ENCODE results near the gene PCBD2. TPM values are rescaled to one million over a fixed set of nuclear protein-coding genes. Genes with fewer than 3 reads are reported as not detected.

PCBD2 gene
- total and polyA plus RNA-seq, 2 experiments from 2014 or later: 8.7 to 16.0 TPM

DNA sequence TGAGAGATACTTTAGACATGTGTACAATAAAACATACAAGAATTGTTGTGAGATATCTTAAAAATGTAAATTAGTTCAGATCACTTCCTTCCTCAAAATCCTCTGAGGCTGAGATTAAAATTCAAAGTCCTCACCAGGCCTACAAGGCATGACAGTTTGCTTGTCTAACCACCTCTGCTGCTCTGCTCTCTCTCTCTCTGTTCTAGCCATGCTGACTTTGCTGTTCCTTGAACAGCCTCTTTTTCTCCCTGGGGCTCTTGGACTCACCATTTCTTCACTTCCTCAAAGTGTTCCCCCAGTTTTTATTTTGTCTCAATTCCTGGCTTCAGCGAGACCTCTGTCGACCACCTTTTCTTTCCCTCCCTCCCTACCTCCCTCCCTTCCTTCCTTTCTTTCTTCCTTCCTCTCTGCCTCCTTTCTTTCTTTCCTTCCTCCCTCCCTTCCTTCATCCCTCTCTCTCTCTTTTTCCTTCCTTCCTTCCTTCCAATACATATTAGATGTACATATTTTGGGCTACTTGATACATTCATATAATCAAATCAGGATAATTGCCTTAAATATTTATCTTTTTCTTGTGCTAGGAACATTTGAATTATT, 89.7 kb downstream of the PCBD2 start:
- TF ChIP-seq, protein P1, sequence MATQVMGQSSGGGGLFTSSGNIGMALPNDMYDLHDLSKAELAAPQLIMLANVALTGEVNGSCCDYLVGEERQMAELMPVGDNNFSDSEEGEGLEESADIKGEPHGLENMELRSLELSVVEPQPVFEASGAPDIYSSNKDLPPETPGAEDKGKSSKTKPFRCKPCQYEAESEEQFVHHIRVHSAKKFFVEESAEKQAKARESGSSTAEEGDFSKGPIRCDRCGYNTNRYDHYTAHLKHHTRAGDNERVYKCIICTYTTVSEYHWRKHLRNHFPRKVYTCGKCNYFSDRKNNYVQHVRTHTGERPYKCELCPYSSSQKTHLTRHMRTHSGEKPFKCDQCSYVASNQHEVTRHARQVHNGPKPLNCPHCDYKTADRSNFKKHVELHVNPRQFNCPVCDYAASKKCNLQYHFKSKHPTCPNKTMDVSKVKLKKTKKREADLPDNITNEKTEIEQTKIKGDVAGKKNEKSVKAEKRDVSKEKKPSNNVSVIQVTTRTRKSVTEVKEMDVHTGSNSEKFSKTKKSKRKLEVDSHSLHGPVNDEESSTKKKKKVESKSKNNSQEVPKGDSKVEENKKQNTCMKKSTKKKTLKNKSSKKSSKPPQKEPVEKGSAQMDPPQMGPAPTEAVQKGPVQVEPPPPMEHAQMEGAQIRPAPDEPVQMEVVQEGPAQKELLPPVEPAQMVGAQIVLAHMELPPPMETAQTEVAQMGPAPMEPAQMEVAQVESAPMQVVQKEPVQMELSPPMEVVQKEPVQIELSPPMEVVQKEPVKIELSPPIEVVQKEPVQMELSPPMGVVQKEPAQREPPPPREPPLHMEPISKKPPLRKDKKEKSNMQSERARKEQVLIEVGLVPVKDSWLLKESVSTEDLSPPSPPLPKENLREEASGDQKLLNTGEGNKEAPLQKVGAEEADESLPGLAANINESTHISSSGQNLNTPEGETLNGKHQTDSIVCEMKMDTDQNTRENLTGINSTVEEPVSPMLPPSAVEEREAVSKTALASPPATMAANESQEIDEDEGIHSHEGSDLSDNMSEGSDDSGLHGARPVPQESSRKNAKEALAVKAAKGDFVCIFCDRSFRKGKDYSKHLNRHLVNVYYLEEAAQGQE (IDR thresholded peaks at IDR 0.05; ENCODE audit: unreplicated experiment): no peak
- TF ChIP-seq EZH2phosphoT487 (IDR thresholded peaks at IDR 0.05; ENCODE audit: unreplicated experiment): no peak
- no peak for TF ChIP-seq NANOG (IDR thresholded peaks at IDR 0.05; ENCODE audit: borderline replicate concordance)
- no peak for TF ChIP-seq POLR2AphosphoS5 (IDR thresholded peaks at IDR 0.05; ENCODE audit: low read depth)
- TF ChIP-seq CREB1 (CRISPR knock-in tag; IDR thresholded peaks at IDR 0.05; ENCODE audit: low read depth): no peak
- TF ChIP-seq JUNB (IDR thresholded peaks at IDR 0.05; ENCODE audit: unreplicated experiment): no peak
- TF ChIP-seq, protein P2, sequence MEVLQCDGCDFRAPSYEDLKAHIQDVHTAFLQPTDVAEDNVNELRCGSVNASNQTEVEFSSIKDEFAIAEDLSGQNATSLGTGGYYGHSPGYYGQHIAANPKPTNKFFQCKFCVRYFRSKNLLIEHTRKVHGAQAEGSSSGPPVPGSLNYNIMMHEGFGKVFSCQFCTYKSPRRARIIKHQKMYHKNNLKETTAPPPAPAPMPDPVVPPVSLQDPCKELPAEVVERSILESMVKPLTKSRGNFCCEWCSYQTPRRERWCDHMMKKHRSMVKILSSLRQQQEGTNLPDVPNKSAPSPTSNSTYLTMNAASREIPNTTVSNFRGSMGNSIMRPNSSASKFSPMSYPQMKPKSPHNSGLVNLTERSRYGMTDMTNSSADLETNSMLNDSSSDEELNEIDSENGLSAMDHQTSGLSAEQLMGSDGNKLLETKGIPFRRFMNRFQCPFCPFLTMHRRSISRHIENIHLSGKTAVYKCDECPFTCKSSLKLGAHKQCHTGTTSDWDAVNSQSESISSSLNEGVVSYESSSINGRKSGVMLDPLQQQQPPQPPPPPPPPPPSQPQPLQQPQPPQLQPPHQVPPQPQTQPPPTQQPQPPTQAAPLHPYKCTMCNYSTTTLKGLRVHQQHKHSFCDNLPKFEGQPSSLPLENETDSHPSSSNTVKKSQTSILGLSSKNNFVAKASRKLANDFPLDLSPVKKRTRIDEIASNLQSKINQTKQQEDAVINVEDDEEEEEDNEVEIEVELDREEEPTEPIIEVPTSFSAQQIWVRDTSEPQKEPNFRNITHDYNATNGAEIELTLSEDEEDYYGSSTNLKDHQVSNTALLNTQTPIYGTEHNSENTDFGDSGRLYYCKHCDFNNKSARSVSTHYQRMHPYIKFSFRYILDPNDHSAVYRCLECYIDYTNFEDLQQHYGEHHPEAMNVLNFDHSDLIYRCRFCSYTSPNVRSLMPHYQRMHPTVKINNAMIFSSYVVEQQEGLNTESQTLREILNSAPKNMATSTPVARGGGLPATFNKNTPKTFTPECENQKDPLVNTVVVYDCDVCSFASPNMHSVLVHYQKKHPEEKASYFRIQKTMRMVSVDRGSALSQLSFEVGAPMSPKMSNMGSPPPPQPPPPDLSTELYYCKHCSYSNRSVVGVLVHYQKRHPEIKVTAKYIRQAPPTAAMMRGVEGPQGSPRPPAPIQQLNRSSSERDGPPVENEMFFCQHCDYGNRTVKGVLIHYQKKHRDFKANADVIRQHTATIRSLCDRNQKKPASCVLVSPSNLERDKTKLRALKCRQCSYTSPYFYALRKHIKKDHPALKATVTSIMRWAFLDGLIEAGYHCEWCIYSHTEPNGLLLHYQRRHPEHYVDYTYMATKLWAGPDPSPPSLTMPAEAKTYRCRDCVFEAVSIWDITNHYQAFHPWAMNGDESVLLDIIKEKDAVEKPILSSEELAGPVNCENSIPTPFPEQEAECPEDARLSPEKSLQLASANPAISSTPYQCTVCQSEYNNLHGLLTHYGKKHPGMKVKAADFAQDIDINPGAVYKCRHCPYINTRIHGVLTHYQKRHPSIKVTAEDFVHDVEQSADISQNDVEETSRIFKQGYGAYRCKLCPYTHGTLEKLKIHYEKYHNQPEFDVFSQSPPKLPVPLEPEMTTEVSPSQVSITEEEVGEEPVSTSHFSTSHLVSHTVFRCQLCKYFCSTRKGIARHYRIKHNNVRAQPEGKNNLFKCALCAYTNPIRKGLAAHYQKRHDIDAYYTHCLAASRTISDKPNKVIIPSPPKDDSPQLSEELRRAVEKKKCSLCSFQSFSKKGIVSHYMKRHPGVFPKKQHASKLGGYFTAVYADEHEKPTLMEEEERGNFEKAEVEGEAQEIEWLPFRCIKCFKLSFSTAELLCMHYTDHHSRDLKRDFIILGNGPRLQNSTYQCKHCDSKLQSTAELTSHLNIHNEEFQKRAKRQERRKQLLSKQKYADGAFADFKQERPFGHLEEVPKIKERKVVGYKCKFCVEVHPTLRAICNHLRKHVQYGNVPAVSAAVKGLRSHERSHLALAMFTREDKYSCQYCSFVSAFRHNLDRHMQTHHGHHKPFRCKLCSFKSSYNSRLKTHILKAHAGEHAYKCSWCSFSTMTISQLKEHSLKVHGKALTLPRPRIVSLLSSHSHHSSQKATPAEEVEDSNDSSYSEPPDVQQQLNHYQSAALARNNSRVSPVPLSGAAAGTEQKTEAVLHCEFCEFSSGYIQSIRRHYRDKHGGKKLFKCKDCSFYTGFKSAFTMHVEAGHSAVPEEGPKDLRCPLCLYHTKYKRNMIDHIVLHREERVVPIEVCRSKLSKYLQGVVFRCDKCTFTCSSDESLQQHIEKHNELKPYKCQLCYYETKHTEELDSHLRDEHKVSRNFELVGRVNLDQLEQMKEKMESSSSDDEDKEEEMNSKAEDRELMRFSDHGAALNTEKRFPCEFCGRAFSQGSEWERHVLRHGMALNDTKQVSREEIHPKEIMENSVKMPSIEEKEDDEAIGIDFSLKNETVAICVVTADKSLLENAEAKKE (CRISPR knock-in tag; IDR thresholded peaks at IDR 0.05): no peak
- TF ChIP-seq ZNF331 (CRISPR knock-in tag; IDR thresholded peaks at IDR 0.05; ENCODE audit: low read depth): no peak
- TF ChIP-seq EZH2 (IDR thresholded peaks at IDR 0.05; ENCODE audit: low read depth, unreplicated experiment): no peak
- TF ChIP-seq, protein P3, sequence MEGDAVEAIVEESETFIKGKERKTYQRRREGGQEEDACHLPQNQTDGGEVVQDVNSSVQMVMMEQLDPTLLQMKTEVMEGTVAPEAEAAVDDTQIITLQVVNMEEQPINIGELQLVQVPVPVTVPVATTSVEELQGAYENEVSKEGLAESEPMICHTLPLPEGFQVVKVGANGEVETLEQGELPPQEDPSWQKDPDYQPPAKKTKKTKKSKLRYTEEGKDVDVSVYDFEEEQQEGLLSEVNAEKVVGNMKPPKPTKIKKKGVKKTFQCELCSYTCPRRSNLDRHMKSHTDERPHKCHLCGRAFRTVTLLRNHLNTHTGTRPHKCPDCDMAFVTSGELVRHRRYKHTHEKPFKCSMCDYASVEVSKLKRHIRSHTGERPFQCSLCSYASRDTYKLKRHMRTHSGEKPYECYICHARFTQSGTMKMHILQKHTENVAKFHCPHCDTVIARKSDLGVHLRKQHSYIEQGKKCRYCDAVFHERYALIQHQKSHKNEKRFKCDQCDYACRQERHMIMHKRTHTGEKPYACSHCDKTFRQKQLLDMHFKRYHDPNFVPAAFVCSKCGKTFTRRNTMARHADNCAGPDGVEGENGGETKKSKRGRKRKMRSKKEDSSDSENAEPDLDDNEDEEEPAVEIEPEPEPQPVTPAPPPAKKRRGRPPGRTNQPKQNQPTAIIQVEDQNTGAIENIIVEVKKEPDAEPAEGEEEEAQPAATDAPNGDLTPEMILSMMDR (conservative IDR thresholded peaks at IDR 0.05; ENCODE audit: low read depth in 2 of 2): no peak
- no peak for TF ChIP-seq STAT1 (IDR thresholded peaks at IDR 0.05; ENCODE audit: unreplicated experiment)
- no peak for TF ChIP-seq ZNF114 (CRISPR knock-in tag; IDR thresholded peaks at IDR 0.05)

More for the DNA sequence above, 89.7 kb downstream of the PCBD2 start:
- Histone ChIP-seq H3K27me3 (ENCODE audit: insufficient read depth) (no peaks in the 10 kb centered on the region), H4K20me1 (replicated peaks; ENCODE audit: insufficient read depth) (no peaks in the 10 kb centered on the region), H3K27ac (ENCODE audit: low read depth) (no peak overlapping the region), H3K36me3 (ENCODE audit: insufficient read depth) (no peaks in the 10 kb centered on the region), H3F3A (replicated peaks; ENCODE audit: low read depth) (no peaks in the 10 kb centered on the region), H3K4me1 (ENCODE audit: insufficient read depth) (peaks cover 9% of the 10 kb centered on the region), H3K4me2 (no peak overlapping the region), H2AFZ (no peak overlapping the region), H3K79me2 (replicated peaks; ENCODE audit: insufficient read depth) (no peaks in the 10 kb centered on the region), H3K9me2 (ENCODE audit: insufficient read depth) (no peaks in the 10 kb centered on the region), H3K4me3 (no peak overlapping the region)
- Mint-ChIP-seq H3K4me1 (peaks cover 11% of the 10 kb centered on the region), H3K36me3 (ENCODE audit: low read depth) (0 out of 3 replicates have a peak, but pooled peaks cover 4% of the 10 kb centered on the region), H3K27ac (no peak overlapping the region), H3K4me3 (no peak overlapping the region), H3K9me3 (peaks cover 7% of the 10 kb centered on the region; the same call in 2 of the 3 replicates), H3K27me3 (ENCODE audit: insufficient read depth, low read depth, poor library complexity) (peaks cover 3% of the 10 kb centered on the region)
- no peak for ATAC-seq
- no peak for DNase-seq (ENCODE audit: low spot score)

All from GM23338 (cell line).